NCI-H2196 (cell line): ENCODE data around the gene ZNF26.
"Not testable (repeated sequence)": the region's sequence is repeated elsewhere in the genome, so short reads cannot be mapped to it uniquely, and the experiment has no call there.

Experiments used
- DNase-seq: peaks from one replicate; lab custom pipeline; 2025; ENCODE audit not compliant: unreplicated experiment; lab: John Stamatoyannopoulos, UW

The ZNF26 gene, protein sequence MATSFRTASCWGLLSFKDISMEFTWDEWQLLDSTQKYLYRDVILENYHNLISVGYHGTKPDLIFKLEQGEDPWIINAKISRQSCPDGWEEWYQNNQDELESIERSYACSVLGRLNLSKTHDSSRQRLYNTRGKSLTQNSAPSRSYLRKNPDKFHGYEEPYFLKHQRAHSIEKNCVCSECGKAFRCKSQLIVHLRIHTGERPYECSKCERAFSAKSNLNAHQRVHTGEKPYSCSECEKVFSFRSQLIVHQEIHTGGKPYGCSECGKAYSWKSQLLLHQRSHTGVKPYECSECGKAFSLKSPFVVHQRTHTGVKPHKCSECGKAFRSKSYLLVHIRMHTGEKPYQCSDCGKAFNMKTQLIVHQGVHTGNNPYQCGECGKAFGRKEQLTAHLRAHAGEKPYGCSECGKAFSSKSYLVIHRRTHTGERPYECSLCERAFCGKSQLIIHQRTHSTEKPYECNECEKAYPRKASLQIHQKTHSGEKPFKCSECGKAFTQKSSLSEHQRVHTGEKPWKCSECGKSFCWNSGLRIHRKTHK

GRCh38 chr12:132986001-132986884 lies at the start of gene ZNF26:
Gene ZNF26, plus strand, starts transcription at chr12:132986367. Its CDS starts 474 bp downstream, at chr12:132986841.
- DNase-seq: peak; percentile 96

DNA sequence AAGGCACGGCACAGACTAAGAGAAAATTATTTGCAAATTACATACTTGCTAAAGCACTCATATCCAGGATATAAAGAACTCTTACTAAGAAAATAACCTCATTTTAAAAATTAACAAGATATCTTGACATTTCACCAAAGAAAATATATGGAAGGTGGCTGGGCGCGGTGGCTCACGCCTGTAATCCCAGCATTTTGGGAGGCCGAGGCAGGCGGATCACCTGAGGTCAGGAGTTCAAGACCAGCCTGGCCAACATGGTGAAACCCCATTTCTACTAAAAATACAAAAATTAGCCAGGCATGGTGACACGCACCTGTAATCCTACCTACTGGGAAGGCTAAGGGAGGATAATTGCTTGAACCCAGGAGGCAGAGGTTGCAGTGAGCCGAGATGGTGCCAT lies 49.2 kb upstream of the ZNF26 start:
- DNase-seq: not testable (repeated sequence)

DNA sequence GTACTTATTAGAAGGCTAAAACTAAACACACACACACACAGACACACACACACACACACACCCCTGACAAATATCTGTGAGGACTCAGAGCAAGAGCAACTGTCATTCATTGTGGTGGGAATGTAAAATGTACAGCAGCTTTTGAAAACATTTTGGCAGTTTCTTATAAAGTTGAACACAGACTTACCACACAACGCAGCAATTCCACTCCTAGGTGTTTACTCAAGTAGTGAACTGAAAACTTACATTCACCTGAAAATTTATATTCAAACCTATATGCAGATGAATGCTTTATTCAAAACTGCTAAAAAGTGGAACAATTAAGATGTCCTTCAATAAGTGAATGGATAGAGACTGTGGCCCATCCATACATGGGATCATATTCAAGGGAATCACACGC lies 48.7 kb upstream of the ZNF26 start:
- DNase-seq: no peak

DNA sequence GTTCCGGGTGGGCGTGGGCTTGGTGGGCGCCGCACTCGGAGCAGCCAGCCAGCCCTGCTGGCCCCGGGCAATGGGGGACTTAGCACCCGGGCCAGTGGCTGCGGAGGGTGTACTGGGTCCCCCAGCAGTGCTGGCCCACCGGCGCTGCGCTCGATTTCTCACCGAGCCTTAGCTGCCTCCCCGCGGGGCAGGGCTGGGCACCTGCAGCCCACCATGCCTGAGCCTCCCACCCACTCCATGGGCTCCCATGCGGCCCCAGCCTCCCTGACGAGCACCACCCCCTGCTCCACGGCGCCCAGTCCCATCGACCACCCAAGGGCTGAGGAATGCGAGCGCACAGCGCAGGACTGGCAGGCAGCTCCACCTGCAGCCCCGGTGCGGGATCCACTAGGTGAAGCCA lies 47.4 kb upstream of the ZNF26 start:
- not testable (repeated sequence) for DNase-seq

- DNase-seq: no peak
Observed at GRCh38 chr12:132940071-132940719, 46.0 kb upstream of the ZNF26 start.

- no peak for DNase-seq
Observed at GRCh38 chr12:132941336-132941954, 44.7 kb upstream of the ZNF26 start.

DNA sequence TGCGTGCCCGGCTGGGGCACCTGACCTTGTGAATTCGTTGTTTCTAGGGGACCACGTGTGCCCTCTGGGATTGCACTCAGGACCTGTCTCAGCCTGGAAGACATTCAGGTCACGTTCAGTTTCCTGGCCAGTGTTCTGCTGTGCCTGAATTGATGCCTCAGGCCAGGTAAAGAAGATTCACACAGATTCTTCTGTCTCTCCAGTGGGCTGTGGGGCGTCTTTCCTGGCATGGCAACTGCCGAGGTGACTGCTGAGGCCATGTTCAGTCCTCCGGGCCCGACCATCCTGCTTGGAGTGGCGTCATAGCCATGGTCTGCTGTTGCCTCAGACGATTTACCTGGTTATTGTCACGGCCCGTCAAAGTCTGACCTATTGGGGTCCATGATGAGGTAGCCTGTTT lies 43.6 kb upstream of the ZNF26 start:
- DNase-seq: no peak

GRCh38 chr12:132945806-132946205 lies 40.4 kb upstream of the ZNF26 start:
- no peak for DNase-seq

DNA sequence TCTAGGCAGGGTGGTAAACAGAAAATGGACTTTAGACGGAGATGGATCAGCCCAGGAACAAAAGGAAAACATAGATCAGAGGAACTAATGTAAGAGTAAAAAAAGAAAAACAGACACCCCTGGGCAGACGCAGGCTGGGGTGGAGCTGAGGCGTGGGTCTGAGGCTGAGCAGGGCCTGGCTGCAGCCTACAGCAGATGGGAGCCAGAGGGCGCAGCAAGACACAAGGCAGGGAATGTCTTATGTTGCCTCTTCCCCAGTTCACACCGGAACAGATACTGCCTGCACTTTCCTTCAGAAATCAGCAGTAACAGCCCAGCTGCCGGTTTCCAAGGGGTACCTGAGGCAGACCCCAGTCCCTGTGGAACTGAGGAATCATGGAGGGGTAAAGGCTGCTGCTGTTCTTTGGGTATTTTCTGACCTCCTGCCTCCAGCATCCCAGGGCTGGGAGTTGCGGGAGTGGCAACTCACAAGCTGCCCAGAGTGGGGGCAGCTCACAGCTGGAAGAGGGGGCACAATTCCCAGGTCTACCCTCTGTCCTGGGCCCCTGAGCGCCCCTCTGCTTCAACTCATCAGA lies 39.8 kb upstream of the ZNF26 start:
- DNase-seq: no peak

DNA sequence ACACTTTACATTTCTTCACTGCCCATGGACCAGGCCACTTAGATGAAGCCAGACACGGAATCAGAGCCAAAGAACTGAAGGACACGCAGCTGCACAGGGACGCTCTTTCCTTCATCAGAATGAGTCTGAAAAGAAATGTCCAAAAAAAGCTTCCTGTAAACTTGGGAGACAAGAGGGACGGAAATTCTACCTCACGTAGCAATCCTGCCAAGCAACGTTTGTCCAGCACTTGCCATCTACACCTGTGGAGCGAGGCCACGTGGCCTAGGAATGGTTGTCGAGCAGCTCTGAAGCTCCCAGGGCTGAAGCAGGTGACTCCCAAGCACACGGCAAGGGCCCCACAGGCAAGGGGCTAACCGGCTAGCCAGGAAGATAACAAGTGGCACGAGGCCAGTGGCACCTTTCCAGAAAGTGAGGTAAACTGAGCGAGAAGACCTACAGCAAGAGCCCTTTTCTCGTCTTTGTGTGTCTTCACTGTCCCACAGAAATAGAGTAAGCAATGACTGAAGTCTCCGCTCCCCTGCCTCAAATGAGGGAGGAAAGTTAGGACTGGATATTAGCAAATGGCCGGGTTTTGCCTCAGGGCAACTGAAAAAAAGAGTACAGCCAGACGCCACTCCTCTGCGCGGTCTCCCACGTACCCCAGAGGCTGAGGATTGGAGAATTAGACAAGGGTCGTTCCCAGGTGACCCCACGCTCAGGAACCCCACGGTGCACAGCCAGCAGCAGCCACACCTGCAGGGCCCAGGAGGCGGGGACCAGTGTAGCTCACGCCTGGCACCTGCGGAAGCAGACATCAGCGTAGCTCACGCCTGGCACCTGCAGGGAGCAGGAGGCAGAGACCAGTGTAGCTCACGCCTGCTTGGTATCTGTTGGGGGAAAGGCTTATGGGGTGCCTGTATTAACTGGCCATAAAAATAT lies 37.8 kb upstream of the ZNF26 start:
- DNase-seq: no peak

- DNase-seq: no peak
Observed at GRCh38 chr12:132949936-132950837, 36.0 kb upstream of the ZNF26 start.

DNA sequence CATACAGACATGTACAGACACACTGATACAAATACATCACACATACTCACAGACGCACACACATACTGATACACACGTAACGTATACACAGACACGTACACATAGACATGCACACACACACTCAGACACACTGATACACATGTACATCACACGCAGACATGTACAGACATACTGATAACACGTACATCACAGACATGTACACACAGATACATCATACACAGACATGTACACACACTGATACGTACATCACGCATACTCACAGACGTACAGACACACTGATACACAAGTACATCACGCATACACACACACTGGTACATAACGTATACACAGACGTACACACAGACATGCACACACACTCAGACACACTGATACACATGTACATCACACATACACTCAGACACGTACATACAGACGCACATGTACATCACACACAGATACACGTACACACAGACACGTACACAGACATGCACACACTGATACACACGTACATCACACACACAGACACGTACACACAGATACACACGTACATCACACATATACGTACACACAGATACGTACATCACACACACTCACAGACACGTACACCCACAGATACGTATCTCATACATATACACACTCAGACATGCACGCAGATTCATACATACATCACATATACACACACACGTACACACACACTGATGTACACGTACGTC lies 35.2 kb upstream of the ZNF26 start:
- DNase-seq: no peak

- DNase-seq: no peak
Observed at GRCh38 chr12:132951649-132952048, 34.5 kb upstream of the ZNF26 start.

DNA sequence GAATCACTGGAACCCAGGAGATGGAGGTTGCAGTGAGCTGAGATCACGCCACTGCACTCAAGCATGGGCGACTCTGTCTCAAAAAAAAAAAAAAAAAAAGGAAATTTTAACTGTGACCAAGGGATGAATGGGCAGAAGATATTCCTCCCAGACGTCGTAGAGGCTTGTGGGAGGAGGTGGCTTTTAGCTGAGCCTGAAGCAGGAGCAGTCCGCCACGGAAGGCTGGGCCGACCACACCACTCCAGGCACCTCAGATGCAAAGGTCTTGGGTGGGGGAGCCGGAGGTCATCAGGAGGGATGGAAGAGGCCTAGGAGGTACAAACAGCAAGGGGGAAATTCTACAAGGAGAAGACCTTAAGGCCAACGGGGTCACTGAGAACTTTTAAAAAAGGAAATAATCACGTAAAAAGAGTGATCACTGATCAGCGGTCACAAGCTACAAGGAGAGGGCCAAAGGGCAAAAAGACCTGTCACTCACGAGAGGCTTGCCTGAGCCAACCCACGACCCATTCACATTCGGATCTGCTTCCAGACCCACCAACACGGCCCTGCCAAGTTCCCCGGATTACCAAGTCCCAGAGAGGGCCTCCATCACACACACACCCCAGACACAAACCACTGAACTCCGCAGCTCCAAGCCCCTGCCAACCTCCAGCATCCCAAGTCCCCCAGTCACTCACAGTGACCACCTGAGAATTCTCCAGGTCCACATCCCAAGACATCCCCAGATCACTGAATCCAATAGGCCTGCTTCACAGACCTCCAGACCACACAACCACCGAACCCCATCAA lies 33.6 kb upstream of the ZNF26 start:
- no peak for DNase-seq

GRCh38 chr12:132953163-132953425 lies 33.1 kb upstream of the ZNF26 start:
- no peak for DNase-seq

- DNase-seq: no peak
Observed at GRCh38 chr12:132953771-132954170, 32.4 kb upstream of the ZNF26 start.

DNA sequence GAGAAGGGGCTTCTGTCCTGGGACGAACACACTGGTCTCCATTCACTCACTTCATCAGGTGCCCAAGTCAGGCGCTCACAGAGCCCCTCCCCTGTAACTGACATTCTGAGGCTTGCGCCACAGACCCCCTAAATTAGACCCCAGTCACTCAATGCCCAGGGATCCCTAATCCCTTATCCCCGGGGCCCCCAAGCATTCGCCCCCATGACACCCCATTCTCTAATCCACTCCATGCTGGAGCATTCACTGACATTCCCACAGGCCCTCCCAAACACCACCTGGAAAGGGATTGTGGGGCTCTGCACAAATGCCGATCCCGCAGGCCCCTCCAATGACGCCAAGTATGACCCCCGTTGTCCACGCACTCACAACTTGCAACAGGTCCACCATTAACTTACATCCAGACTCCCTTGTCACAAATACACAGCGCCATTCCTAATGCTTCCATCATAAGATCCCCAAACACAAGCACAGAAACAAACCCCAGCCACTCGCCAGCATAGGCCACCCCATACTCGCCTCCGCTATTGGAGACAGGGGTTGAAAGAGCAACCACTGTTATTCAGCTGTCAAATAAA lies 31.6 kb upstream of the ZNF26 start:
- DNase-seq: no peak
